HepG2 (cell line): Measurements from ENCODE around the gene SCARB2. TPM values are rescaled to one million over a fixed set of nuclear protein-coding genes. Genes with fewer than 3 reads are reported as not detected.

ENCODE experiments used
- AGO2 ChIP-seq: fragments of 200-400 bp; formaldehyde crosslinking; optimal IDR thresholded peaks from 2 replicates; pipeline ENCODE3; 2017; ENCODE audit warnings: mild to moderate bottlenecking, low read depth, low read length, moderate library complexity
- CTCF ChIP-seq: sonication (generic); formaldehyde crosslinking; IDR thresholded peaks from 2 replicates; pipeline ENCODE4 v1.5.0; 2020; ENCODE audit warnings: mild to moderate bottlenecking, missing genetic modification reagents, moderate library complexity
- FOSL1 ChIP-seq: sonication (generic); formaldehyde crosslinking; IDR thresholded peaks from 2 replicates; pipeline ENCODE4 v1.9.0; 2021; ENCODE audit warnings: missing genetic modification reagents, borderline replicate concordance
- HNF1B ChIP-seq: sonication (generic); formaldehyde crosslinking; IDR thresholded peaks from 2 replicates; pipeline ENCODE4 v1.5.1; 2020; ENCODE audit warnings: mild to moderate bottlenecking, moderate library complexity, missing genetic modification reagents
- HNRNPK ChIP-seq: fragments of 200-400 bp; formaldehyde crosslinking; IDR thresholded peaks from 2 replicates; pipeline ENCODE4 v1.6.1; 2018; ENCODE audit warnings: low read length, low read depth, moderate library complexity, mild to moderate bottlenecking; ENCODE audit not compliant: poor library complexity, severe bottlenecking
- NFIB ChIP-seq: sonication (generic); formaldehyde crosslinking; IDR thresholded peaks from 2 replicates; pipeline ENCODE4 v1.9.0; 2021; ENCODE audit warnings: missing genetic modification reagents, mild to moderate bottlenecking, borderline replicate concordance
- NONO ChIP-seq, 2 experiments: fragments of 450-650 bp in 1 of 2; sonication (generic) in 1 of 2; formaldehyde crosslinking in 1 of 2; IDR thresholded peaks in 1 of 2; conservative IDR thresholded peaks in 1 of 2; 2 replicates each; pipeline versions ENCODE4 v1.6.1 to v1.8.0; 2017 to 2022; ENCODE audit warnings: mild to moderate bottlenecking in 1 of 2, missing genetic modification reagents in 1 of 2, moderate library complexity in 1 of 2
- POGK ChIP-seq: sonication (generic); formaldehyde crosslinking; conservative IDR thresholded peaks from 2 replicates; pipeline ENCODE4 v1.8.0; 2022; ENCODE audit warnings: mild to moderate bottlenecking, moderate library complexity, missing genetic modification reagents
- REPIN1 ChIP-seq: sonication (generic); formaldehyde crosslinking; IDR thresholded peaks from 2 replicates; pipeline ENCODE4 v1.8.0; 2022; ENCODE audit warnings: missing genetic modification reagents, low read depth, mild to moderate bottlenecking, borderline replicate concordance
- SMARCE1 ChIP-seq: fragments of 450-650 bp; IDR thresholded peaks from 2 replicates; pipeline ENCODE4 v1.6.1; 2017; ENCODE audit warnings: borderline replicate concordance
- ZFX ChIP-seq: sonication (generic); formaldehyde crosslinking; IDR thresholded peaks from 2 replicates; pipeline ENCODE4 v1.4.0; 2020; ENCODE audit warnings: mild to moderate bottlenecking, low read depth, missing genetic modification reagents, moderate library complexity
- ZNF276 ChIP-seq: sonication (generic); formaldehyde crosslinking; IDR thresholded peaks from 2 replicates; pipeline ENCODE4 v1.4.0; 2020; ENCODE audit warnings: mild to moderate bottlenecking, low read depth, missing genetic modification reagents
- ZNF335 ChIP-seq: sonication (generic); formaldehyde crosslinking; IDR thresholded peaks from 2 replicates; pipeline ENCODE4 v1.4.0; 2020; ENCODE audit warnings: missing genetic modification reagents
- ZNF687 ChIP-seq: sonication (generic); formaldehyde crosslinking; IDR thresholded peaks from 2 replicates; pipeline ENCODE4 v1.5.1; 2020; ENCODE audit warnings: mild to moderate bottlenecking, missing genetic modification reagents, moderate library complexity
- ZSCAN21 ChIP-seq: sonication (generic); formaldehyde crosslinking; IDR thresholded peaks from 2 replicates; pipeline ENCODE4 v1.8.0; 2022; ENCODE audit warnings: mild to moderate bottlenecking, missing genetic modification reagents, moderate library complexity, borderline replicate concordance
- polyA plus RNA-seq, 8 experiments: library from polyadenylated mRNA; depleted of rRNA in 3 of 8; stranded (reverse) in 7 of 8; unstranded in 1 of 8; fragments of >200 nt; fragmentation: Illumina TruSeq in 4 of 8; extraction: Trizol in 4 of 8; gene quantifications; 2 replicates each; pipeline versions ENCODE4 v1.2.1 to v1.2.3, GENCODE V29; 2011 to 2016; ENCODE audit warnings: low read depth in 4 of 8, missing spikeins in 1 of 8, mixed read lengths in 1 of 8; ENCODE audit not compliant: insufficient read depth in 1 of 8
- total RNA-seq, 5 experiments: library from RNA; depleted of rRNA; stranded (reverse); fragments of >200 nt; fragmentation: Illumina TruSeq; extraction: Trizol; gene quantifications; 2 replicates each; pipeline ENCODE4 v1.2.3, GENCODE V29; 2016; ENCODE audit warnings: low read depth in 1 of 5

SCARB2 gene
- total and polyA plus RNA-seq, 2 of the 13 experiments (the other 11 are each of a cell fraction or from before 2014, with no cell fraction given) = 40.6 to 43.4 TPM

- TF ChIP-seq ZNF276 (CRISPR knock-in tag) (peak; percentile 91; the same call in 1 of the 2 replicates), ZNF335 (CRISPR knock-in tag) (no peak; the same call in 1 of the 2 replicates), SMARCE1 (no peak), CTCF (CRISPR knock-in tag) (no peak), POGK (CRISPR knock-in tag) (0 out of 2 replicates have a peak, but pooled peaks have one; percentile 83), REPIN1 (CRISPR knock-in tag) (no peak; the same call in 1 of the 2 replicates), AGO2 (peak; percentile 68), HNF1B (CRISPR knock-in tag) (no peak), HNRNPK (no peak), NONO (IDR thresholded peaks at IDR 0.05) (no peak), NONO (CRISPR knock-in tag; conservative IDR thresholded peaks at IDR 0.05) (peak; percentile 55), ZNF687 (CRISPR knock-in tag) (peak; percentile 93), ZSCAN21 (CRISPR knock-in tag) (peak; percentile 75; the same call in 1 of the 2 replicates), FOSL1 (CRISPR knock-in tag) (no peak), NFIB (CRISPR knock-in tag) (no peak), ZFX (CRISPR knock-in tag) (peak; percentile 97)
Measured at GRCh38 chr4:76213415-76214176, at the start of gene SCARB2 (continued).
